ENCODE data around the gene PLEKHH1.

PLEKHH1 gene

GRCh38 chr14:67569011-67569650, 36.0 kb downstream of the PLEKHH1 start:
- no peak for DNase-seq

GRCh38 chr14:67569651-67570290, 36.7 kb downstream of the PLEKHH1 start:
- no peak for DNase-seq

- DNase-seq, result no peak
Measured at GRCh38 chr14:67570453-67570852, 37.4 kb downstream of the PLEKHH1 start.

GRCh38 chr14:67571275-67571990, 38.3 kb downstream of the PLEKHH1 start:
- peak; percentile 71 for DNase-seq

- no peak for DNase-seq
Measured at GRCh38 chr14:67571991-67572323, 38.9 kb downstream of the PLEKHH1 start.

GRCh38 chr14:67572608-67573007, 39.5 kb downstream of the PLEKHH1 start:
- DNase-seq, result no peak

- no peak for DNase-seq
Measured at GRCh38 chr14:67573228-67574010, 40.3 kb downstream of the PLEKHH1 start.

- no peak for DNase-seq
Measured at GRCh38 chr14:67574156-67574555, 41.1 kb downstream of the PLEKHH1 start.

GRCh38 chr14:67574806-67575205, 41.7 kb downstream of the PLEKHH1 start:
- no peak for DNase-seq

- DNase-seq, result no peak
Measured at GRCh38 chr14:67575684-67576083, 42.6 kb downstream of the PLEKHH1 start.

GRCh38 chr14:67576216-67576955, 43.3 kb downstream of the PLEKHH1 start:
- no peak for DNase-seq

- DNase-seq, result no peak
Measured at GRCh38 chr14:67577181-67577808, 44.2 kb downstream of the PLEKHH1 start.

- no peak for DNase-seq
Measured at GRCh38 chr14:67577909-67578749, 45.0 kb downstream of the PLEKHH1 start.

GRCh38 chr14:67579040-67579439, 46.0 kb downstream of the PLEKHH1 start:
- no peak for DNase-seq

GRCh38 chr14:67579636-67580035, 46.5 kb downstream of the PLEKHH1 start:
- DNase-seq, result no peak

GRCh38 chr14:67580336-67581171, 47.5 kb downstream of the PLEKHH1 start:
- DNase-seq, result no peak

- no peak for DNase-seq
Measured at GRCh38 chr14:67581643-67582042, 48.6 kb downstream of the PLEKHH1 start.

- no peak for DNase-seq
Measured at GRCh38 chr14:67582061-67582460, 49.0 kb downstream of the PLEKHH1 start.

- DNase-seq, result peak; percentile 32
Measured at GRCh38 chr14:67583711-67584644, 50.9 kb downstream of the PLEKHH1 start.

Measured in activated CD4-positive, alpha-beta T cell treated with anti-CD3 and anti-CD28 coated beads, Interleukin-2, amount 50 U/mL, for 16 hours (primary cell).